WERI-Rb-1 (cell line): ENCODE results near the gene CENPT.

Experiments
- DNase-seq: peaks from one replicate; pipeline ENCODE4 v3.0.0-alpha.2; 2020
- H3K27ac ChIP-seq: fragments of 250-450 bp; sonication (Bioruptor Pico); 2 replicates; pipeline ENCODE4 v1.5.1; 2020; ENCODE audit warnings: mild to moderate bottlenecking, moderate library complexity
- H3K27me3 ChIP-seq: fragments of 250-450 bp; sonication (Bioruptor Pico); 2 replicates; pipeline ENCODE4 v1.5.1; 2021; ENCODE audit warnings: mild to moderate bottlenecking, low read depth, moderate library complexity; ENCODE audit not compliant: insufficient read depth, severe bottlenecking
- H3K36me3 ChIP-seq: fragments of 250-450 bp; sonication (Bioruptor Pico); 2 replicates; pipeline ENCODE4 v1.5.1; 2020; ENCODE audit warnings: mild to moderate bottlenecking, moderate library complexity
- H3K4me3 ChIP-seq: 2 replicates; pipeline ENCODE4 v1.5.1; 2011; ENCODE audit warnings: low read depth, mild to moderate bottlenecking, control low read depth, low read length
- H3K9me3 ChIP-seq: fragments of 250-450 bp; sonication (Bioruptor Pico); 2 replicates; pipeline ENCODE4 v1.5.1; 2021; ENCODE audit warnings: mild to moderate bottlenecking, moderate library complexity; ENCODE audit not compliant: severe bottlenecking
- CTCF ChIP-seq: IDR thresholded peaks from 2 replicates; pipeline ENCODE4 v1.5.1; 2011; ENCODE audit warnings: low read depth, mild to moderate bottlenecking, control low read depth, inconsistent platforms, low read length

Gene CENPT

GRCh38 chr16:67873435-67874370, 26.2 kb upstream of the CENPT start:
- no peak for TF ChIP-seq CTCF
- DNase-seq: no peak

GRCh38 chr16:67872631-67873434, 25.3 kb upstream of the CENPT start, which contains the start of gene EDC4:
Gene EDC4 (plus strand): TSS chr16:67873052. CDS start chr16:67873262, 210 bp downstream.
- Histone ChIP-seq H3K27ac (peak within 1 kb of the TSS; percentile 87), H3K36me3 (peaks cover 71% of the 10 kb centered on the region), H3K4me3 (peak within 1 kb of the TSS; percentile 87), H3K9me3 (no peaks in the 10 kb centered on the region), H3K27me3 (no peaks in the 10 kb centered on the region)
- no peak for TF ChIP-seq CTCF
- DNase-seq: peak; percentile 88

More at GRCh38 chr16:67873435-67874370, 26.2 kb upstream of the CENPT start:
- Histone ChIP-seq H3K27ac (peak overlapping the region; percentile 87), H3K27me3 (no peaks in the 10 kb centered on the region), H3K9me3 (no peaks in the 10 kb centered on the region), H3K4me3 (peak overlapping the region; percentile 87), H3K36me3 (peaks cover 71% of the 10 kb centered on the region)

- Histone ChIP-seq H3K4me3 (no peak overlapping the region), H3K9me3 (no peaks in the 10 kb centered on the region), H3K27ac (peak overlapping the region; percentile 87), H3K27me3 (no peaks in the 10 kb centered on the region), H3K36me3 (peaks cover 71% of the 10 kb centered on the region)
- TF ChIP-seq CTCF: no peak
- no peak for DNase-seq
These were observed 24.7 kb upstream of the CENPT start for GRCh38 chr16:67872131-67872630.

- peaks cover 71% of the 10 kb centered on the region for H3K36me3 ChIP-seq
- H3K27ac ChIP-seq: no peak overlapping the region
These were observed 23.8 kb upstream of the CENPT start for GRCh38 chr16:67871256-67871655.

GRCh38 chr16:67869653-67870052, 22.2 kb upstream of the CENPT start:
- Histone ChIP-seq H3K4me3 (no peak overlapping the region), H3K36me3 (peaks cover 73% of the 10 kb centered on the region), H3K27ac (no peak overlapping the region), H3K27me3 (no peaks in the 10 kb centered on the region), H3K9me3 (no peaks in the 10 kb centered on the region)
- no peak for DNase-seq
- no peak for TF ChIP-seq CTCF

More at GRCh38 chr16:67871256-67871655, 23.8 kb upstream of the CENPT start:
- DNase-seq: no peak
- Histone ChIP-seq H3K9me3 (no peaks in the 10 kb centered on the region), H3K4me3 (no peak overlapping the region), H3K27me3 (no peaks in the 10 kb centered on the region)
- TF ChIP-seq CTCF: no peak
